GM21423 (cell line): ENCODE measurements around the gene ZBTB8A.
"Not testable (repeated sequence)": the region's sequence is repeated elsewhere in the genome, so short reads cannot be mapped to it uniquely, and the experiment has no call there.

Source experiments
- ATAC-seq: cut with Tn5 transposase; IDR thresholded peaks from one replicate; pipeline ENCODE4 v1.9.1; 2021; ENCODE audit warnings: mild to moderate bottlenecking, moderate library complexity; ENCODE audit not compliant: unreplicated experiment

Gene ZBTB8A

DNA sequence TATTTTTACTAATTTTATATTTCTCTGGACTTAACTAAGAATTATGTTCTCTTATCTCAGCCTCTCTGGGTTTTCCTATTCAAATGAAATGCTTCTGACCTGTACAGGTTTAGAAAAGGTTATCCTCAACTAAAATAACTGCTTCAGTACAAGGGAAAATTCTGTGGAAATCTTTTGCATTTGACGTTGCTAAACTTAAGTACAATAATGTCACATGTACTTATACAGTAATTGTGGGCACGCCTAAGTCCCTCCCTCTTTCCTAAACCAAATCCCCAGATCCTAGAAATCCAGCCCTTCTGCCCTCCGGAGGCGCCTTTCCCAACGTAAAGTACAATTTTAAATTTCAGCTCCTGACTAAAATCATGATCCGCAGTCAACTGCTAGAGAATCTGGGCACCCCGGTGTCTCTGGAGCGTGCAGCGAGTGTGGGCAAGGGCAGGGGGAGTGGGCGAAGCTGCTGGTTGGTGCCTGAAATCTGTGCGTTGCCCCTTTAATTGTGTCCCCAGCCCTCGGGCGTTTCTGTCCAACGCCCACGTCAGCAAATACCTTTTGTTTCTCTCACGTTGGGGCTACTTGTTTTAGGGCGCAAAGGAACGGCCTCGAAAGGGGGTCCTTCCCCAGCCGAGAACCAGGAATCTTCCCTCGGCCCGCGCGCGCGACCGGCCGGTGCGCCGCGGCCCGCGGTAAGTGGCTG, at the start of gene ZBTB8A:
Gene ZBTB8A (plus strand): TSS at position 541 of the 697 bp plus-strand sequence. CDS start 53,505 bp downstream, outside the sequence.
- no peak for ATAC-seq

DNA sequence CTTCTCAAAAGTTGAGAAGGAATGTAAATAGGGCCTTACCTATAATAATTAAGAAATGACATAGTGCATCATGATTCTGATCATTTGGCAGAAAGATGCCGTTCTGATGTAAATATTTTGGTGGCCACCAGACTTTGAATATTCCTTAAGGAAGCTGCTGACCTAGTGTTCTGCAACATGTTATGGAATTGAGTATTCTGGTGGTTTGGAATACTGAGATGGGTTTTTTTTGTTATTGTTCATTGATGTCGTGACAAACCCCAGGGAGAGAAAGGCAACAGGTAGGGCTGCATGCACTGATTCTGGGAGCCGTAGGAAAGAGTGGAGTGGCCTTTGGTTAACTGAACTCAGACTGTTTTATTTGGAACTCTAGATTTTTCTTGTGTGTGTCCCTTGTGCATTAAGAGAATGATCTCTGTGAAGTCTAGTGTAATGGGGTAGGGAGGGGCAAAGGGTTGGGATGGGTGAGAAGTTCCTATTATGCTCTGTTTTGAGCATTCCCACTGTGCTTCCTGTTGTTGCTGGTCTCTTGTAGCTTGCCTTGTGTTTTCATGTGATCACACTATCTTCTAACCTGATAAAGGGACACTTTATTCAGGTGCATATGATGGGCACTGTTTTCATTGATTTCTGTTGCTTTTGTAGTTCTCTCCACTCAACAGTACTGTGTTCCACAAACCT, 49.3 kb upstream of the ZBTB8A start:
- no peak for ATAC-seq

DNA sequence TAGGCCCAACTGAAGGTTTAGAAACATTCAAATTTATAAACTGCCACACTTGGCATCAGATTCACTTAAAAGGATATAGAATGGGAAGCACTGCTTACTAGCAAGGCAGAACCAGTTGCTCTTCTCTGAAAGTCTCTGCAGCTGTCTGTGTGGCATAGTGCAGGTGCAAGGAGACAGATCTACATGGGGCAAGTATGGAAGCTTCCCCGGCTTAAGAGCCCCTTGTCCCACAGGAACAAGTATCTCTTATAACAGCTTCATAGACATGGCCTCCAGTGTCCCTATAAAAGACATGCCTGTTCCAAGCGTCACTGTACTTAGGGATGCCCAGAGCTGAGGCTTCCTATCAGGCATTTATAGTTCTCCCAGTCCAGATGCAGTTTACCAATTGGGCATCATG, 47.8 kb upstream of the ZBTB8A start:
- no peak for ATAC-seq

DNA sequence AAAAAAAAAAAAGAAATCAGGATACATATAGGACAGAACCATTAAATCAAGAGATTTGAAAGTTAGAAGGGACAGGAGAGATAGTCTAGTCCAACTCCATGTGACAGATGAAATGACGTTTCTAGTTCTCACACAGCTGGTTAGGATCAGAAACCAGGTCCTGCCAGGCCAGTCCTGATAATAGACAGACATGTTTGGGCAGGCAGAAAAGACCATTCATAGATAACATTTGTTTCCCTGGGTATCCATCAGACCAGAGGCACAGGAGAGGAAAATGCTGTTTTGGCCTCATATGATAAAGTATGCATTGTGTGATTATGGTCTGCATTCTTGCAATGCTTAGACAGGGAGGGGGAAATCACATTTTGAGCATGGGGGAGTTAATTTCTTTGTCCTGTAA, 45.0 kb upstream of the ZBTB8A start:
- no peak for ATAC-seq

DNA sequence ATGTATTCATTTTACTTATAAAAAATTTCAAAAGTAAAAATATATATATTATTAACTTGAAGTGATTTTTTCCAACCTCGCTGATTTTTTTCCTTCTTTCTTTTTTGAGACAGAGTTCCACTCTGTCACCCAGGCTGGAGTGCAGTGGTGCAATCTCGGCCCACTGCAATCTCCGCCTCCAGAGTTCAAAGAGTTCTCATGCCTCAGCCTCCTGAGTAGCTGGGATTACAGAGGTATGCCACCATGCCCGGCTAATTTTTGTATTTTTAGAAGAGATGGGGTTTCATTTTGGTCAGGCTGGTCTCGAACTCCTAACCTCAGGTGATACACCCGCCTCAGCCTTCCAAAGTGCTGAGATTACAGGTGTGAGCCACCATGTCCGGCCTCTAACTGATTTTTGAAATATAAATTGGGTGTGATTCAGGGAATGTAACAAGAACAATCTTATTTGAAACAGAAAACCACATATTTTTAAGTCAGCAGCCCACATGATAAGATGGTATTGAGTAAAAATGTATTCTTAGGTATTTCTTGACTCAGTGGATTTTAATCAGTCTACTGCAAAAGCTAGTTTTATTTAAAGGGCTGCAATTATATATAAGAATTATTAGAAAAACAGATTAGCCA, 44.4 kb upstream of the ZBTB8A start:
- ATAC-seq = no peak

DNA sequence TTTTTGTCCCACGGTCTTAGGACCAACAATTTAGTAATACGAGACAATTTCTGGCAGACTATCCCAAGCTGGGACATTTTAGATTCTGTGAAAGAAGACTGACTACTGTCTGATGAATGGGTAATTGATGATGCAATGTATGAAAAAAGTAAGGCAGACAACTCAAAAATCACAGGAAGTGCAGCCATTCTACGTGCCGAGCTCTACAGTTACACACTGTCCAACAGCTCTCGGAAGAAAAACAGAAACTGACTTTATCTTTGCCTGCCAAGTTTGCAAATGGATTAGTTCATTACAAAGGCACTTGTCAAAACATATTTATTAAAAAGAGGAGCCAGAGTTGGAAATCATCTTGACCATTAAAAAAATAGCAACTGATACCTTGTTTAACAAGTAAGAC, 43.1 kb upstream of the ZBTB8A start:
- no peak for ATAC-seq

DNA sequence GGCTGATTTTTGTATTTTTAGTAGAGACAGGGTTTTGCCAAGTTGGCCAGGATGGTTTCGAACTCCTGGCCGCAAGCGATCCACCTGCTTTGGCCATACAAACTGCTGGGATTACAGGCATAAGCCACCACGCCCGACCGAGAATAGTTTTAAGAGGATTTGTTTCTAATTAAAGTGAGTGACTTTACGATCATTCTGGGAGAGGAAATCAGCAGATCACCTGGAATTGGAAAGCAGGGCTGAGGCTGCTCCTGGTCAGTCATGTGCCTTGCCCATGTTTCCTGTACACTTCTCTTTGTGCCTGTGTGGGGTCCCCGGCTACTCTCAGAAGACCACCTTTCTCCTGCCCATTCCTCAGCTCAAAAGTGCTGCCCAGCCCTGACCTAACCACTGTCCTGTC, 40.5 kb upstream of the ZBTB8A start:
- no peak for ATAC-seq

DNA sequence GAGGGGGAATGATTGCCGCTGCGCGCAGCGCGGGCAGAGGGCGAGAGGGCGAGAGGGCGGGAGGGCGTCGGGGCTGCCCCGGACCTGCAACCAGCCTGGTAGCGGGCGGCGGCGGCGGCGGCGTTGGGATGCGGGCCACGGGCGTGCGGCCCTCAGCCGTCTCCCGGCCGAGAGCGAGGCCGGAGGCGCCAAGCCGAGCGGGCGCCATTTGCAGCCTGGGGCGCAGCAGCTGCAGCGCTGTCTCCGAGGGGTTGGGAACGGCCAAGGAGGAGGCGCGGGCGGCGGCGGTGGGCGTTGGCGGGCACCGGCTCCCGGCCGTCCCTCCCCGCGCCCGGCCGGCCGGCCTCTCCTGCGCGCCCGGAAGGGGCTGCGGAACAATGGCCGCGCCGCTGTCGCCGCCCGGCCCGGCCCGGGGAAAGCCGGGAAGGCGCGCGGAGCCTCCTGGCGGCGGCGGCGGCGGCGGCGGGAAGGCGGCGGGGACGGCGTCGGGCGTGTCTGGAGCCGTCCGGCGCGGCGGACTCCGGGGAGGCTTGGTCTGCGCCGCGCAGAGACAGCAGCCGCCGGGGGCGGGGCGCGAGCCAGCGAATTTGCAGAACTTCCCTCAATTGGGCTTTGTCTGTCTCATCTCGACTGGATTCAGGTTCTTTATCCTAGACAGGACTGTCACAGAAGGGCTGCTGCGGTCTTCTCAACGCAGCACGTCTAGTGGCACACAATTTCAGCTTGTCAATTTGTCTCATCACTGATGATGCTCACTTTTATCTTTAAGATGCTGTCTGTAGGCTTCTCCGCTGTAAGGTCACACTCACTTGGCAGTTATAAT, 38.6 kb upstream of the ZBTB8A start:
- ATAC-seq = no peak

DNA sequence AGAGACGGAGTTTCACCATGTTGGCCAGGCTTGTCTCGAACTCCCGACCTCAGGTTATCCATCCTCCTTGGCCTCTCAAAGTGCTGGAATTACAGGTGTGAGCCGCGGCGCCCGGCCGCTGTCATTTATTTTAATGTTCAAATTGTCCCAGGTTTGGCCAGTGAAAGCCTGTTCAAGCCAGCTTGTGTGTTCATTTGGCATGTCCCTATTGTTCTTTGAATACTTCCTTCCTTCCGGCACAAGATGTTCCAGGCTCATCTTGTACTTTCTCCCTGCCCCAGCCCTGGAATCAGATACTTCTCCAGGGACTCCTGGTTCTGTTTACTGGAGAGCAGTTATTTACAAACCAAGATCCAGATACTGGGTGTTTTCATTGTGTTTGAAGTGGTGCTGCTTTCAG, 37.4 kb upstream of the ZBTB8A start:
- ATAC-seq = no peak

DNA sequence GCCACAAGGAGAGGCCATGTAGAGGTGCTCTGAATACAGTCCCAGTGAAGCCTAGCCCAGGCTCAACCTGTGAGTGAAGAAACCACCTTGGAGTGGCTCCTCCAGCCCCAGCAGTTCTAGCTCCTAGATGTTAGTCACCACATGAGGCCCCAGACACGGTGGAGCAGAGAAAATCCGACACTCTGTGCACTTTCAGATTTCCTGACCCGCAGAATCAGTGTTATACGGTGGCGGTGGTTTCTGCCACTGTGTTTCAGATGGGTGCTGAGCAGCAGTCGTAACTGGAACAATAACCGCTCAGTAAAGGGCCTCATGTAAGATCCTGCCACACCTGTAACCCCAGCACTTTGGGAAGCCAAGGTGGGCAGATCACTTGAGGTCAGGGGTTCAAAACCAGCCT, 36.1 kb upstream of the ZBTB8A start:
- ATAC-seq = no peak

DNA sequence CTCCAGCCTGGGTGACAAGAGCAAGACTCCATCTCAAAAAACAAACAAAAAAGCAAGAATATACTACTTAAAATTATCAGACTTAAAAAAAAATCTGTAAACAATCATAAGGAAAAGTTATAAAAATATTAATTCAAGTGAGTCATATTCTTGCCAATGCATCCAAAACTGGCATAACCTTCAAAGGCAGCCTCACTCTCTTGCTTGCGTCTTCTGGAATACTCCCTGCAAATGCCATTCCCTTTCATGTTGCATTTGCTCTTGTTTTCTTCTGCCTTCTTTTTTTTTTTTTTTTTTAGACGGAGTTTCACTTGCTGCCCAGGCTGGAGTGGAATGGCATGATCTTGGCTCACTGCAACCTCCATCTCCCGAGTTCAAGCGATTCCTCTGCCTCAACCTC, 32.2 kb upstream of the ZBTB8A start:
- no peak for ATAC-seq

DNA sequence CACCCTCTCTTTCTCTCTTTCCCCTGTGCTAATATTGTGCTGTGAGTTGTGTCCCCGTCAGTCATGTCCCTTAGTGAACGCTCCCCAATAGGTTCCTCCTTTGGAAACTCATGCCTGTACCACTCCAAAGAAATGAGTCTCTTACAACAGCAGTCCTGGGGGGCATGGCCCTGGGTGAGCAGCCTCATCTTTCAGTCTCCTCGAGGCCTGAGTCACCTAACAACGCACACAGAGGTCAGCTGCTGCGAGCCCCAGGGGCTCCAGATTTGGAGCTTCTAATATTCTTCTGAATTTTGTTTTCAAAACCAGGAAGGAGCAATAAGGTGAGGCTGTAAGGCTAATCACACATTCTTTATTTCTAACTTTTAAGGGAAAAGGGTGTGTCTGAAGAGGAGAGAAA, 30.5 kb upstream of the ZBTB8A start:
- no peak for ATAC-seq

DNA sequence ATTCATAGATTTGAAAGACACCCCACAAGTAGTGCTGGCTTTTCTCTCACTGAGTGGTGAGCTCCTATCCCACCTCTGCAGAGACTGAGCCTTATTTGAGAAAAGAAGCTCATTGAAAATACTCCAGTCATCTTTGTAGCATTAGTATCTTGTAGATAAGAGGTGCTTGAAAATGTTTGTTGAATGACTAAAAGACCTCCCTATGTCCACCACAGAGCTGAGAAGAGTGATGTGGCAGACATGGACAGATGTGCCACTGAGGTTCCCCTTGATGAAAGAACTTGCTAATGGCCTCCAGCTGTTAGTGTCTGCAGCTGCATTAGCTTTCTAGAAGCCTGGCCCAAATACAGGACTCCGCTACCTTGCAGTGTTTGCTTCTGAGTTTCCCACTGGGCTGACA, 29.3 kb upstream of the ZBTB8A start:
- ATAC-seq = no peak

DNA sequence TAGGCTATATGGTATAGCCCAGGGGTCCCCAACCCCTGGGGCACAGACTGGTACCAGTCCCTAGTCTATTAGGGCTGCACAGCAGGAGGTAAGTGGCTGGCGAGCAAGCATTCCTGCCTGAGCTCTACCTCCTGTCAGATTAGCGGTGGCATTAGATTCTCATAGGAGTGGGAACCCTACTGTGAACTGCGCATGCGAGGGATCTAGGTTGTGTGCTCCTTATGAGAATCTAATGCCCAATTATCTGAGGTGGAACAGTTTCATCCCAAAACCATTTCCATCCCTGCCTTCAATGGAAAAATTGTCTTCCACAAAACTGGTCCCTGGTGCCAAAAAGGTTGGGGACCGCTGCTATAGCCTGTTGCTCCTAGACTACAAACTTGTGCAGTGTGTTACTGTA, 22.8 kb upstream of the ZBTB8A start:
- no peak for ATAC-seq

DNA sequence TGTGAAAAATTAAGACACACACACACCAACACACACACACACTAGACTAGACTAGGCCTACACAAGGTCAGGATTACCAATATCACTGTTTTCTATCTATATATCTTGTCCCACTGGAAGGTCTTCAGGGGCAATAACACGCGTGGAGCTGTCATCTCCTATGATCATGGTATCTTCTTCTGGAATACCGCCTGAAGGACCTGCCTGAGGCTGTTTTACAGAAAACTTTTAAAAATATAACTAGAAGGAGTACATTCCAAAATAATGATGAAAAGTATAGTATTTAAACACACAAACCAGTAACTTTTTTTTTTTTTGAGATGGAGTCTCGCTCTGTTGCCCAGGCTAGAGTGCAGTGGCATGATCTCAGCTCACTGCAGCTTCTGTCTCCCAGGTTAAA, 20.3 kb upstream of the ZBTB8A start:
- no peak for ATAC-seq

DNA sequence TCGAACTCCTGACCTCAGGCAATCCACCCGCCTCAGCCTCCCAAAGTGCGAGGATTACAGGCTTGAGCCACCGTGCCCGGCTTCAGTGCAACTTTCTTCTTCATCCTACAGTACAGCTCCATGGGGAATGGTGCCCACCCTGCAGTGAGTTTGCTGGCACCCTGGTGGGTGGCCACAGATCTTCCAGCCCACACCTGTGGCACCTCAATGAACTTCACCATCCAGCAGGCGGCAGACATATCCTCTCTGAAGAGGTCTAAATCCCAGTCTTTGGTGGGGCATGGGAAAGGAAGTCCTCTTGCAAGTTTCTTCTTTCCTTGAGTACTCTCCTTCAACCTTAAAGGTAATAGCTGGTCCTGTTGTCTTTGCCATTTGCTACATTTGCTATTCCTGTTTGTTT, 18.1 kb upstream of the ZBTB8A start:
- ATAC-seq = no peak

DNA sequence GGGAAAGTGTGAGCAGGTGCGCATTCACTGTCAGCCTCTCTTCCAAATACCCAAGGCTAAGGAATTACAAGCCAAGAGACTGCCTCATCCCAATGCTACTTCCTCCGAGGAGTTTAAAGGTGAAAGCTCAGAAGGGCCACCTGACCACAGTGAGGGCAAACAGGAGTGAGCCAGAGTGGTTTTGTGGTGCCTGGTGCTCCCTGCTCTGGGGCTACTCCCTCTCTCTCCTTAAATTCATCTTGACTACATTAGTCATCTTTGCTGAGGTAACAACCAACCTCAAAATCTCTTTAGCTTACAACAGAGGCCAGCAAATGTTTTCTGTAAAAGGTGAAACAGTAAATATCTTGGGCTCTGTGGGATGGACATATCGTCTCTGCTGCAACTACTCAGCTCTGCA, 14.2 kb upstream of the ZBTB8A start:
- ATAC-seq = no peak

DNA sequence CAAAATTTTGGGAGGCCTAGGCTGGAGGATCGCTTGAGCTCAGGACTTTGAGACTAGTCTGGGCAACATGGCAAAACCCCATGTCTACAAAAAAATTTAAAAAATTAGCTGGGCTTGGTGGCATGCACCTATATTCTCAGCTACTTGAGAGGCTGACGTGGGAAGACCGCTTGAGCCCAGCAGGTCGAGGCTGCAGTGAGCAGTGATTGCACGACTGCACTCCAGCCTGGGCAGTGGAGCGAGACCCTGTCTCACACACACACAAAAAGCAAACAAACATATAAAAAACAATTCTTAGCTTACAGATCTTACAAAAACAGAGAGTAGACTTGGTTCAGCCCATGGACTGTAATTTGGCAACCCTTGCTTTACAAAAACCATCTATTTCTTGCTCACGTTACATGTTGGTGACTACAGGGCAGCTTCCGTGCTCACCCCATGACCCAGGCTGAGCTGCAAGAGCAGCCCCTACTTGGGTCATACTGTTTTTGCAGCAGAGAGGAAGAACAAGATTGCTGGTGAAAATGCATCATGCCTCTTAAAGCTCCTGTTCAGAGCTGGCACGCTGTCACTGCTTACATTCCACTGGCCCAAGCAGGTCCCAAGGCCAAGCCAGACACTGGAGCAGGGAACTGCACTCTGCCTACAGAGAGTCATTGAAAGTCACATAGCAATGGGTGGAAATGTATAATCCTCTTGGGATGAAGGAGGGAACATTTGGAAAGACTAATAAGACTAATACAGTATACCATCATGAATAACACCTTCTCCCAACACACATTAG, 13.4 kb upstream of the ZBTB8A start:
- no peak for ATAC-seq

DNA sequence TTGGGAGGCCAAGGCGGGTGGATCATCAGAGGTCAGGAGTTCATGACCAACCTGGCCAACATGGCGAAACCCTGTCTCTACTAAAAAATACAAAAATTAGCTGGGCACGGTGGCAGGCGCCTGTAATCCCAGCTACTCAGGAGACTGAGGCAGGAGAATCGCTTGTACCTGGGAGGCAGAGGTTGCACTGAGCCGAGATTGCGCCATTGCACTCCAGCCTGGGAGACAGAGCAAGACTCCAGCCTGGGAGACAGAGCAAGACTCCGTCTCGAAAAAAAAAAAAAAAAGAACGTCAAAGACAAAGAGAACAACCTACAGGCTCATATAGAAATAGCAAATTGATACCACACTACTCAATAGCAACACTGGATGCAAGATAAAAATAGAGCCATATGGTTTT, 10.7 kb upstream of the ZBTB8A start:
- ATAC-seq = not testable (repeated sequence)

DNA sequence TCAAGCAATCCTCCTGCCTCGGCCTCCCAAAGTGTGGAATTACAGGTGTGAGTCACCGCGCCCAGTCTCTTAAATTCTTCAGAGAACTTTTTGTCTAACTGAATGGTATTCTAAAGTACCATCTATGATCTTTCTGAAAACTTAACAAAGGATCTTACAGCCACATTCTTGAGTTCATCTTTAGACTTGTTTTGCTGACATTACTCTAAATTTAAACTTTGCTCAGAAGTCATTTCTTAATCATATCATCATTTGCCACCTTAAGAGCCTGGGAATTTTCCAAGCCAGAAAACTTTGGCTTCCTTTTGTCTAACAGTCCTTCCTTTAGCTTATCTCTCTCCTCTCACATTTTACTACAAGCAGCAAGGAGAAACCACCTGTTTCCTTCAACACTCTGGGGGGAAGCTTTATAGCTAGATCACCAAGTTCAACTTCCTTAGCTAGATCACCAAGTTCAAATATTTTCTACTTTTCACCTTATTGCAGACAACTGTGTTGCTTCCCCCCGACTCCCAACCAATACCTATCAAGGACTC, 5.4 kb upstream of the ZBTB8A start:
- ATAC-seq = no peak
